T-helper 1 cell treated with Interleukin-12 subunit alpha and Interleukin-12 subunit beta and Interleukin-4 antibody, amounts not matched to agents 30 μg/mL and 1 μg/mL, for 36 hours (primary cell): Measurements from ENCODE around the gene CPE.
"Not testable (repeated sequence)": the region's sequence is repeated elsewhere in the genome, so short reads cannot be mapped to it uniquely, and the experiment has no call there.

Source experiments
- H3K27ac Mint-ChIP-seq: one replicate; pipeline ENCODE4 v1.8.0; 2021; ENCODE audit warnings: mild to moderate bottlenecking, mixed read lengths
- H3K27me3 Mint-ChIP-seq: one replicate; pipeline ENCODE4 v1.8.0; 2021; ENCODE audit warnings: low read depth, mixed read lengths
- H3K36me3 Mint-ChIP-seq: one replicate; pipeline ENCODE4 v1.8.0; 2021; ENCODE audit warnings: low read depth, mixed read lengths
- H3K4me1 Mint-ChIP-seq: one replicate; pipeline ENCODE4 v1.8.0; 2021; ENCODE audit warnings: low read depth, mixed read lengths
- H3K4me3 Mint-ChIP-seq: one replicate; pipeline ENCODE4 v1.8.0; 2021; ENCODE audit warnings: mild to moderate bottlenecking, moderate library complexity, mixed read lengths
- H3K9me3 Mint-ChIP-seq: one replicate; pipeline ENCODE4 v1.8.0; 2021; ENCODE audit warnings: mixed read lengths

CPE gene

GRCh38 chr4:165449333-165449732 is 70.5 kb downstream of the CPE start:
- Mint-ChIP-seq H3K27me3 (peaks cover 6% of the 10 kb centered on the region), H3K9me3 (no peaks in the 10 kb centered on the region), H3K36me3 (no peaks in the 10 kb centered on the region), H3K4me3 (no peak overlapping the region), H3K27ac (no peak overlapping the region), H3K4me1 (peaks cover 2% of the 10 kb centered on the region)

DNA sequence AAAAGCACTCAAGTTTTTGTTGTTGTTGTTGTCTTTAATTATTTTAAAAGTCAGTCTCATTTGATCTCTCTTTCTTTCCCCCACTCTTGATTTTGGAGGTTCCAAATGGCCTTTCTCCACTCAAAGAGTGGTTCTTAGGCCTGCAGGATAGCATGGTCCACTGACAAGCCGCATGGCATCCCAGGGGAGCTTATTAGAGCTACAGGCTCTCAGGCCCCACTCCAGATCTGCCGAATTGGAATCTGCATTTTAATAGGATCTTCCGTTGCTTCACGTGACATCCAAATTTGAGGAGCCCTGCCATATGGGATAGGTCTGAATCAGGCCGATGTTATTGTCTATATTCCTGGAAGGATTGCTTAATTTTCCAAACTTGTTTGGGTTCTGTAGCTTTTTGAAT is 72.1 kb downstream of the CPE start:
- peaks cover 6% of the 10 kb centered on the region for H3K27me3 Mint-ChIP-seq
- no peak overlapping the region for H3K27ac Mint-ChIP-seq
- H3K9me3 Mint-ChIP-seq = no peaks in the 10 kb centered on the region
- H3K36me3 Mint-ChIP-seq = no peaks in the 10 kb centered on the region
- H3K4me3 Mint-ChIP-seq = no peak overlapping the region
- peaks cover 2% of the 10 kb centered on the region for H3K4me1 Mint-ChIP-seq

GRCh38 chr4:165453140-165453539 is 74.3 kb downstream of the CPE start:
- H3K4me3 Mint-ChIP-seq, H3K27me3 Mint-ChIP-seq, H3K27ac Mint-ChIP-seq, H3K4me1 Mint-ChIP-seq, H3K36me3 Mint-ChIP-seq, H3K9me3 Mint-ChIP-seq: not testable (repeated sequence)

DNA sequence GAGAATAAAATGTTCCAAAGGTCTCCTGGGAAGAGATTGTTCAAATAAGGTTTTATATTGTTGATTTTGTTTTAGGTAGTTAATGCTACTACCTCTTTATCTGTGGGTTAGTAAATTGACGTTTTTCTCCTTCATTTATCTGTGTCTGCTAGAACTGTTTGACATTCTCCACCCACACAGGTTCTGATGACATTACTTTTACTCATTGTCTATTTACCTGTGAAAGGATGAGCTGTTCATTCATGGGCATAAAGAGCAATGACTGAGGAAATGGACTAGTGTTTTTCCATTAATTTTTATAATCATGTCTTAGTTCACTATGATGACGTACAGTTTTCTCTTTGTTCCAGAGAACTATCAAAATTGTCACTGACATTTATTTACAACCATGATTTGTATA is 75.6 kb downstream of the CPE start:
- no peak overlapping the region for H3K4me3 Mint-ChIP-seq
- H3K27me3 Mint-ChIP-seq = peaks cover 14% of the 10 kb centered on the region
- H3K4me1 Mint-ChIP-seq = no peaks in the 10 kb centered on the region
- no peaks in the 10 kb centered on the region for H3K9me3 Mint-ChIP-seq
- H3K27ac Mint-ChIP-seq = no peak overlapping the region
- no peaks in the 10 kb centered on the region for H3K36me3 Mint-ChIP-seq

GRCh38 chr4:165457793-165458192 is 79.0 kb downstream of the CPE start:
- Mint-ChIP-seq H3K4me1 (no peaks in the 10 kb centered on the region), H3K9me3 (no peaks in the 10 kb centered on the region), H3K27ac (no peak overlapping the region), H3K4me3 (no peak overlapping the region), H3K27me3 (peaks cover 19% of the 10 kb centered on the region), H3K36me3 (no peaks in the 10 kb centered on the region)

GRCh38 chr4:165458471-165458870 is 79.7 kb downstream of the CPE start:
- Mint-ChIP-seq H3K27me3 (peaks cover 14% of the 10 kb centered on the region), H3K4me1 (no peaks in the 10 kb centered on the region), H3K4me3 (no peak overlapping the region), H3K9me3 (no peaks in the 10 kb centered on the region), H3K36me3 (no peaks in the 10 kb centered on the region), H3K27ac (no peak overlapping the region)

- Mint-ChIP-seq H3K36me3 (no peaks in the 10 kb centered on the region), H3K4me3 (no peak overlapping the region), H3K4me1 (no peaks in the 10 kb centered on the region), H3K27me3 (peaks cover 13% of the 10 kb centered on the region), H3K27ac (no peak overlapping the region), H3K9me3 (no peaks in the 10 kb centered on the region)
These were observed 82.5 kb downstream of the CPE start for GRCh38 chr4:165461159-165461821.

DNA sequence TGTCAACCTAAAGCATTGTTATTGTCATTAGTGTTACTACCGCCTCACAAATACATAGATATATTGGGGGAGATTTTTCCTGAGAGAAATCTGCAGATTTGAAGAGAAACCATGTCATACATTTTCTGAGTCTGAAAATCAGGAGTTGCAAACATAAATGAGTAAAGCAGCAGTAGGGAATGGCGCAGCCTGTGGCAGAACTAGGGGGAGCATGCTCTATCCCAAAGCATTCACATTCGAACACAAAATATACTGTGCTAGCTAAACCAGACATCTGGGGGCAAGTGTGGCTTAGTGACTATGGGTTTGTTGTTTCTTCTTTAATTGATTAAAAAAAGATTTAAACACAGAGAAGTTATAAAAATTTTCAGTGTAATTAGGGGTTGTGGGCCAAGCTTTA is 83.2 kb downstream of the CPE start:
- Mint-ChIP-seq H3K27me3 (peaks cover 13% of the 10 kb centered on the region), H3K4me1 (no peaks in the 10 kb centered on the region), H3K4me3 (no peak overlapping the region), H3K27ac (no peak overlapping the region), H3K36me3 (no peaks in the 10 kb centered on the region), H3K9me3 (no peaks in the 10 kb centered on the region)

GRCh38 chr4:165464376-165464775 is 85.6 kb downstream of the CPE start:
- Mint-ChIP-seq H3K4me1 (no peaks in the 10 kb centered on the region), H3K4me3 (no peak overlapping the region), H3K27me3 (peaks cover 5% of the 10 kb centered on the region), H3K36me3 (no peaks in the 10 kb centered on the region), H3K9me3 (no peaks in the 10 kb centered on the region), H3K27ac (no peak overlapping the region)

DNA sequence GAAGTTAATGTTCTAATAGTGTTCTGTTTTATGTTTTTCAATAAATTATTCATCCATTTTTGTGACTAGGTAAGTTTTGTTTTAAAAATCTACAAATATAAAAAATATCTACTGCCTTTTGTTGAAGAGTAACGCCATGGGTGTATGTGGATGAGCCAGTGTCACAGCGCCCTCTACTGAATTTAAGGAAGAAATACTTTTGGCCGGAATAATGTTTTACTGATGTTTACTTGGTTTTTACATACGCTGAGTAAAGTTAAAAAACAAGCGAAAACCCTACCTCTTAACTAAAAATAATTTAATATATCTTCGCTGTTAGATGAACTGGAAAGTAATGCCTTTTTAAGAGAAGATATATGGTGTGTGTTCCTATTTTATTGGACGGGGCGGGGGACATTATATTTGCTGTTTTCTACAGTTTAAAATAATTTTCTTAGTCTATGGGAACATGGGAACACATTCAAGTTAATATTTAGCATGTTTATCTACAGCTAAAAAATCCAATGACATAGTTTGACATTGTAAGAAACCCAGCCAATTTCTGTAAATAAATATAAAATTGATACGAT is 86.1 kb downstream of the CPE start:
- Mint-ChIP-seq H3K4me3 (no peak overlapping the region), H3K27ac (no peak overlapping the region), H3K9me3 (no peaks in the 10 kb centered on the region), H3K4me1 (no peaks in the 10 kb centered on the region), H3K36me3 (no peaks in the 10 kb centered on the region), H3K27me3 (peaks cover 5% of the 10 kb centered on the region)

DNA sequence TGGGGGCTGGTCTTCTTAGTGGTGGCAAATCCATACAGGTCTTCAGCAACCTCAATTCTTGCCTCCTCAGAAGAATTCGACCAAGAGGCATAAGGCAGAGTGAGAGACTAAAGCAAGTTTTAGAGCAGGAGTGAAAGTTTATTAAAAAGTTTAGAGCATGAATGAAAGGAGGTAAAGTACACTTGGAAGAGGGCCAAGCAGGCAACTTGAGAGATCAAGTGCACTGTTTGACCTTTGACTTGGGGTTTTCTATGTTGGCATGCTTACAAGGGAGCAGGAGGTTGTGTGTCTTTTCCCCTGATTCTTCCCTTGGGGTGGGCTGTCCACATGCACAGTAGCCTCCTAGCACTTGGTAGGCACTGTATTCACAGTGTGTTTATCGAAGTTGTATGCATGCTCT is 91.2 kb downstream of the CPE start:
- Mint-ChIP-seq H3K4me1 (no peaks in the 10 kb centered on the region), H3K27ac (no peak overlapping the region), H3K4me3 (no peak overlapping the region), H3K27me3 (no peaks in the 10 kb centered on the region), H3K9me3 (peaks cover 35% of the 10 kb centered on the region), H3K36me3 (no peaks in the 10 kb centered on the region)

DNA sequence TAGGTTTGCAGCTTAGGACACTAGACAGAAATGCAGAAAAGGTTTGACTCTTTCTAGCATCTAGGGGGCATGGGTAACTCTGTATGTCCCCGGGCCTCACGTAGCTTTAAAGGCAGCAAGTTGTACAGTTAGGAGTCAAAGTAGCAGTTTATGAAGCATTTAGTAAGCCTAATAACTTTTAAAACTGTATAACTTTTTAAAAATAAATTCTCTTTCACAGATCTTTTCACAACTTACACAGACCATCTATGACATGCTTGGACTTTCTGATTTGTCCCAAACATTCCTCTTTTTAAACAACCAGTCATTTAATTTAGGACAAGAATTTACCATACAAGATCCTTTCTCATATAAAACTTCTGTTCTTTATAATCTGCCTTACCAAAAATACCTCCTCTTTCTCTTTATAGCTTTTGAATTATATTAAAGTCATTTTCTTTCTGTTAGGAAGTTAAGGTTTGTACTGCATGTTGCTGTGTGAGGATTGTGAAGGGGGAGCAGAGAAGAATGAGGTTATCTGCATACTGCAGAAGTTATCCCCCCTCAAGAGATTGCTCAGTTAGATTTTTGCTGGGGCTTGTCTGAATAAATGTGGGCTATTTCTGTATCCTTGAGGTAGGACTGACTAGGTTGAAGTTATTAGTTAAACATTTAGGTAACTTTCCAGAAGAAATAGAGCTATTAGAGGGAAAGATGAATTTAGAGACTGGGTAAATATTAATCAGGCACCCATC is 94.3 kb downstream of the CPE start:
- H3K4me1 Mint-ChIP-seq = no peaks in the 10 kb centered on the region
- H3K4me3 Mint-ChIP-seq = no peak overlapping the region
- peaks cover 38% of the 10 kb centered on the region for H3K9me3 Mint-ChIP-seq
- H3K27ac Mint-ChIP-seq = no peak overlapping the region
- no peaks in the 10 kb centered on the region for H3K36me3 Mint-ChIP-seq
- peaks cover 3% of the 10 kb centered on the region for H3K27me3 Mint-ChIP-seq

GRCh38 chr4:165474784-165475705 is 96.2 kb downstream of the CPE start:
- Mint-ChIP-seq H3K9me3 (peaks cover 38% of the 10 kb centered on the region), H3K27ac (no peak overlapping the region), H3K27me3 (peaks cover 7% of the 10 kb centered on the region), H3K4me3 (no peak overlapping the region), H3K36me3 (no peaks in the 10 kb centered on the region), H3K4me1 (no peaks in the 10 kb centered on the region)

GRCh38 chr4:165475706-165476070 is 96.9 kb downstream of the CPE start:
- no peaks in the 10 kb centered on the region for H3K36me3 Mint-ChIP-seq
- H3K4me1 Mint-ChIP-seq = no peaks in the 10 kb centered on the region
- peaks cover 35% of the 10 kb centered on the region for H3K9me3 Mint-ChIP-seq
- no peak overlapping the region for H3K27ac Mint-ChIP-seq
- no peak overlapping the region for H3K4me3 Mint-ChIP-seq
- H3K27me3 Mint-ChIP-seq = peaks cover 7% of the 10 kb centered on the region
